GM12878 (cell line): ENCODE data around the gene LSM14A. TPM values are rescaled to one million over a fixed set of nuclear protein-coding genes. Genes with fewer than 3 reads are reported as not detected.

Experiments
- ATAC-seq: fragments of 200-7000 bp; cut with Tn5 transposase; 3 replicates; pipeline ENCODE4 v1.9.1; 2020; ENCODE audit warnings: mild to moderate bottlenecking, moderate library complexity
- BruUV-seq: library from RNA; stranded (reverse); fragments of 400-500 nt; replicated peaks from 2 replicates; lab custom pipeline; 2021; lab: Mats Ljungman, UMichigan
- CTCF ChIA-PET: fragments of 300-600 bp; sonication (Branson Sonifier 250); formaldehyde crosslinking; extraction: SDS; loops from one replicate; lab custom pipeline; 2021; ENCODE audit warnings: inconsistent platforms; lab: Yijun Ruan, JAX
- POLR2A ChIA-PET: fragments of 350-600 bp; formaldehyde crosslinking; extraction: SDS; loops from one replicate; lab custom pipeline; 2021; ENCODE audit warnings: inconsistent platforms; lab: Charles Lee
- RAD21 ChIA-PET: fragments of 300-600 bp; sonication (Branson Sonifier 250); formaldehyde crosslinking; loops from one replicate; lab custom pipeline; 2023; ENCODE audit warnings: antibody characterized with exemption; ENCODE audit not compliant: unreplicated experiment; lab: Charles Lee
- SMC1A ChIA-PET: fragments of 300-600 bp; sonication (Branson Sonifier 250); formaldehyde crosslinking; loops from one replicate; lab custom pipeline; 2023; ENCODE audit not compliant: unreplicated experiment, uncharacterized antibody; lab: Charles Lee
- DNase-seq: peaks from one replicate; pipeline ENCODE4 v3.0.0-alpha.2; 2011; ENCODE audit warnings: low read depth, low spot score
- FAIRE-seq: peaks from 3 replicates; lab custom pipeline; 2011; peaks lifted over from hg19 to GRCh38; lab: Jason Lieb, UNC
- H2AFZ ChIP-seq: 2 replicates; pipeline ENCODE4 v1.6.0; 2011; ENCODE audit warnings: low read depth, low read length, control low read depth; ENCODE audit not compliant: control insufficient read depth
- H3K27ac ChIP-seq: 2 replicates; pipeline ENCODE4 v1.5.1; 2011; ENCODE audit warnings: control low read depth; ENCODE audit not compliant: control insufficient read depth, insufficient read depth
- H3K27me3 ChIP-seq, 2 experiments: replicated peaks in 1 of 2; 2 replicates each; pipeline versions ENCODE4 v1.6.0 to v1.6.1; 2011; ENCODE audit warnings: low read length in 1 of 2; ENCODE audit not compliant: control insufficient read depth in 2 of 2, insufficient read depth in 2 of 2
- H3K36me3 ChIP-seq, 2 experiments: 2 replicates each; pipeline ENCODE4 v1.5.1; 2011; ENCODE audit warnings: low read length in 1 of 2; ENCODE audit not compliant: control insufficient read depth in 2 of 2, insufficient read depth in 2 of 2
- H3K4me1 ChIP-seq: 2 replicates; pipeline ENCODE4 v1.6.1; 2011; ENCODE audit warnings: mild to moderate bottlenecking, low read length, moderate library complexity, mixed read lengths; ENCODE audit not compliant: control insufficient read depth, insufficient read depth
- H3K4me2 ChIP-seq: 2 replicates; pipeline ENCODE4 v1.6.0; 2011; ENCODE audit warnings: control low read depth; ENCODE audit not compliant: control insufficient read depth, insufficient read depth
- H3K4me3 ChIP-seq: fragments of 200-600 bp; sonication (generic); 2 replicates; pipeline ENCODE4 v1.5.1; 2016
- H3K79me2 ChIP-seq: 2 replicates; pipeline ENCODE4 v1.6.0; 2011; ENCODE audit warnings: low read length; ENCODE audit not compliant: control insufficient read depth, insufficient read depth
- H3K9ac ChIP-seq: 2 replicates; pipeline ENCODE4 v1.8.0; 2011; ENCODE audit warnings: low read length, control low read depth, mixed read lengths; ENCODE audit not compliant: control insufficient read depth, insufficient read depth
- H3K9me3 ChIP-seq: replicated peaks from 3 replicates; pipeline ENCODE4 v1.5.1; 2011; ENCODE audit warnings: mild to moderate bottlenecking, low read length; ENCODE audit not compliant: control insufficient read depth, insufficient read depth
- H4K20me1 ChIP-seq: 2 replicates; pipeline ENCODE4 v1.6.0; 2011; ENCODE audit not compliant: control insufficient read depth, insufficient read depth
- ATF2 ChIP-seq: IDR thresholded peaks from 2 replicates; pipeline ENCODE4 v1.6.1; 2012; ENCODE audit warnings: low read length, inconsistent platforms
- EZH2 ChIP-seq: IDR thresholded peaks from 2 replicates; pipeline ENCODE4 v1.6.1; 2012; ENCODE audit warnings: low read depth, mild to moderate bottlenecking, control low read depth, inconsistent platforms, low read length, borderline replicate concordance; ENCODE audit not compliant: control insufficient read depth
- HDGF ChIP-seq: fragments of 450-650 bp; IDR thresholded peaks from 2 replicates; pipeline ENCODE4 v1.6.1; 2016; ENCODE audit warnings: antibody characterized with exemption
- KDM1A ChIP-seq: fragments of 200-600 bp; sonication (generic); IDR thresholded peaks from 2 replicates; pipeline ENCODE4 v1.6.1; 2016; ENCODE audit warnings: borderline replicate concordance
- PAX5 ChIP-seq: IDR thresholded peaks from 2 replicates; pipeline ENCODE4 v1.6.1; 2011; ENCODE audit warnings: low read depth, low read length, borderline replicate concordance
- PBX3 ChIP-seq: IDR thresholded peaks from 2 replicates; pipeline ENCODE4 v1.6.1; 2011; ENCODE audit warnings: mild to moderate bottlenecking, low read depth, low read length, moderate library complexity; ENCODE audit not compliant: insufficient replicate concordance
- POLR2A ChIP-seq: IDR thresholded peaks from 2 replicates; pipeline ENCODE4 v1.6.1; 2011; ENCODE audit warnings: low read depth, mild to moderate bottlenecking, low read length
- RB1 ChIP-seq: fragments of 450-650 bp; formaldehyde crosslinking; IDR thresholded peaks from 2 replicates; pipeline ENCODE4 v1.6.1; 2017; ENCODE audit warnings: mild to moderate bottlenecking, borderline replicate concordance
- RELA ChIP-seq: fragments of 450-650 bp; IDR thresholded peaks from 2 replicates; pipeline ENCODE4 v1.8.0; 2014; ENCODE audit warnings: borderline replicate concordance; ENCODE audit not compliant: partially characterized antibody
- SMAD1 ChIP-seq: fragments of 450-650 bp; IDR thresholded peaks from 2 replicates; pipeline ENCODE4 v1.6.1; 2018; ENCODE audit warnings: mild to moderate bottlenecking, low read depth; ENCODE audit not compliant: partially characterized antibody
- STAT1 ChIP-seq: fragments of 450-650 bp; conservative IDR thresholded peaks from 2 replicates; pipeline ENCODE4 v1.6.1; 2014; ENCODE audit warnings: antibody characterized with exemption, mild to moderate bottlenecking
- ZNF217 ChIP-seq: fragments of 450-650 bp; IDR thresholded peaks from 2 replicates; pipeline ENCODE4 v1.6.1; 2017; ENCODE audit warnings: antibody characterized with exemption, mild to moderate bottlenecking
- ZNF24 ChIP-seq: fragments of 450-650 bp; IDR thresholded peaks from 2 replicates; pipeline ENCODE4 v1.6.1; 2017; ENCODE audit warnings: antibody characterized with exemption, mild to moderate bottlenecking
- ZNF274 ChIP-seq: IDR thresholded peaks from one replicate; pipeline ENCODE4 v1.8.0; 2011; ENCODE audit not compliant: insufficient read length, insufficient read depth
- ZNF384 ChIP-seq: IDR thresholded peaks from 2 replicates; pipeline ENCODE4 v1.6.1; 2012; ENCODE audit warnings: low read depth, mild to moderate bottlenecking, low read length, improper control_type of control experiment, borderline replicate concordance
- ZNF687 ChIP-seq: fragments of 450-650 bp; IDR thresholded peaks from 2 replicates; pipeline ENCODE4 v1.6.1; 2017; ENCODE audit warnings: mild to moderate bottlenecking, moderate library complexity
- WGBS: methylation state at CpG from one replicate; pipeline ENCODE4 v1.1.6; 2016; ENCODE audit warnings: low lambda C conversion rate; ENCODE audit not compliant: insufficient replicate concordance, insufficient coverage; ENCODE audit errors: missing lambda C conversion rate; 5-methylcytosine and 5-hydroxymethylcytosine counted together
- in situ Hi-C: fragments of 300-500 bp; cut with MboI; formaldehyde crosslinking; loops from 9 replicates; pipeline ENCODE4 v1.14.3; 2018; ENCODE audit warnings: mixed read lengths
- intact Hi-C: fragments of 100-400 bp; cut with micrococcal nuclease; formaldehyde crosslinking; loops from one replicate; pipeline ENCODE4 v1.14.2; 2022; ENCODE audit not compliant: unreplicated experiment
- polyA plus RNA-seq, 11 experiments: library from polyadenylated mRNA; depleted of rRNA in 4 of 11; unstranded in 6 of 11; stranded (reverse) in 5 of 11; fragments of >200 nt; fragmentation: Nextera tagmentation in 4 of 11; fragmentation: Illumina TruSeq in 1 of 11; extraction: Ambion mirVana in 4 of 11; extraction: Trizol in 1 of 11; gene quantifications; 1 replicate in 1 of 11; 2 replicates in 10 of 11; pipeline versions ENCODE4 v1.2.1 to v1.2.3, GENCODE V29; 2011 to 2016; ENCODE audit warnings: inconsistent platforms in 2 of 11, missing spikeins in 2 of 11, low read depth in 1 of 11
- total RNA-seq, 4 experiments: library from RNA; depleted of rRNA in 3 of 4; stranded (reverse); fragments of >200 nt in 3 of 4; fragmentation: Illumina TruSeq in 1 of 4; extraction: Trizol in 1 of 4; gene quantifications; 2 replicates each; pipeline versions ENCODE4 v1.2.1 to v1.2.3, GENCODE V29; 2013 to 2021

The LSM14A gene
- total and polyA plus RNA-seq, 10 of the 15 experiments (the other 5 are each of a cell fraction or from before 2014, with no cell fraction given) = 21.9 to 193 (median 89.4) TPM

GRCh38 chr19:34215666-34216038 lies 43.3 kb downstream of the LSM14A start:
- H3K9me3 ChIP-seq = no peaks in the 10 kb centered on the region
- no peak for ATAC-seq
- no peak overlapping the region for H2AFZ ChIP-seq
- CTCF ChIA-PET = interaction anchor here (0.6 kb wide), 1 partner anchor 778 kb away, joined by 3 read pairs; no protein-coding TSS in a partner anchor
- POLR2A ChIA-PET = interaction anchor here (0.7 kb wide), 1 partner anchor 943 kb away, joined by 4 read pairs; no protein-coding TSS in a partner anchor
- no peak for DNase-seq
- peaks cover 1 to 31% of the 10 kb centered on the region in 2 experiments for H3K36me3 ChIP-seq
- FAIRE-seq = no peak
- no peak overlapping the region for H3K9ac ChIP-seq
- peaks cover 10% of the 10 kb centered on the region for H3K4me1 ChIP-seq
- H3K4me3 ChIP-seq = no peak overlapping the region
- H4K20me1 ChIP-seq = no peaks in the 10 kb centered on the region
- no peak overlapping the region for H3K4me2 ChIP-seq
- BruUV-seq = TSS peak; percentile 19
- no peaks in the 10 kb centered on the region for H3K27me3 ChIP-seq
- H3K79me2 ChIP-seq = no peaks in the 10 kb centered on the region
- WGBS = 96% methylated on average over 3 of the region's 3 CpGs
- no peak overlapping the region for H3K27ac ChIP-seq
- RAD21 ChIA-PET = no interaction called here
- TF ChIP-seq RELA (no peak), KDM1A (no peak), EZH2 (no peak), ZNF687 (no peak), STAT1 (no peak), ZNF384 (no peak), POLR2A (no peak), SMAD1 (no peak), ATF2 (no peak), PBX3 (no peak), HDGF (no peak), ZNF217 (no peak), PAX5 (no peak), RB1 (no peak), ZNF274 (no peak), ZNF24 (no peak)
- in situ Hi-C loops = no loop called here
- SMC1A ChIA-PET = interaction anchor here (2.4 kb wide), 1 partner anchor 21 kb away, joined by 6 read pairs; no protein-coding TSS in a partner anchor
- intact Hi-C loops = loop anchor here (5.0 kb wide), 1 partner anchor 43 kb away; the partner anchor contains the start of gene LSM14A
